DMS 273 (cell line): ENCODE measurements around the gene MEFV.

ENCODE experiments used
- DNase-seq: peaks from one replicate; lab custom pipeline; 2025; ENCODE audit not compliant: unreplicated experiment; lab: John Stamatoyannopoulos, UW

MEFV gene

DNA sequence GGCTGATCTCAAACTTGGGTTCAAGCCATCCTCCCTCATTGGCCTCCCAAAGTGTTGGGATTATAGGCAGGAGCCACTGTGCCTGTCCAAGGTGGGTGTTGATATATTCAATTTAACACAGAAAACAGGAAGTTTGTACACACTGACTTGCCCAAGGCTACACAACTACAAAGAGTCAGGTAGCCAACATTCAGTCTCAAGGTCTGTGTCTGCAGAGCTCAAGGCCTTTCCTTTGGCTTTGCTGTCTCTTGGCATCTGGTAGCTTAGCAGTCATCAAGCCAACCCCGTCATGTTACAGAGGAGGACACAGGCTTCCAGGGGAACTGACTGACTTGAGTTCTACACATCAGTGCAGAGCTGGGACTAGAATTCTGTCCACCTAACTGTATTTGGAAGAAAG, 11.9 kb upstream of the MEFV start:
- DNase-seq: no peak

GRCh38 chr16:3266873-3267537, 10.6 kb upstream of the MEFV start:
- peak; percentile 76 for DNase-seq

GRCh38 chr16:3264137-3265036, 8.0 kb upstream of the MEFV start:
- DNase-seq: peak; percentile 99

DNA sequence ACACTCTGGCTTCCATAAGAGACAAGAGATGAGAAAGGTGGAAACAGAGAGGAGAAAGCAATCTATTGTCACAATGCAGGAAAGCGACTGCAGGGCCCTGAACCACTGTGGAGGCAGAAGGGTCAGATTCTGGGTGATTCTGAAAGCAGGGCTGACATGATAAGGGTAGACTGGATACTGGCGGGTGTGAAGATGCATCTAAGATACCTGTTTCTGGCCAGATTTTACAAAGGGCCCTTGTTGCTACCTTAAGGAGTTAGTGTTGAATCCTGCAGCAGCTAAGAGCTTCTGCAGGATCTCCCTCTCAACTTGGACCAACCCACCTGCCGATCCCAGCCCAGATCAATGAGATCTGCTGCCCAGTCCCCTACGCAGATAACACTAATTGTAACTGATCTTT, 6.1 kb upstream of the MEFV start:
- no peak for DNase-seq

DNA sequence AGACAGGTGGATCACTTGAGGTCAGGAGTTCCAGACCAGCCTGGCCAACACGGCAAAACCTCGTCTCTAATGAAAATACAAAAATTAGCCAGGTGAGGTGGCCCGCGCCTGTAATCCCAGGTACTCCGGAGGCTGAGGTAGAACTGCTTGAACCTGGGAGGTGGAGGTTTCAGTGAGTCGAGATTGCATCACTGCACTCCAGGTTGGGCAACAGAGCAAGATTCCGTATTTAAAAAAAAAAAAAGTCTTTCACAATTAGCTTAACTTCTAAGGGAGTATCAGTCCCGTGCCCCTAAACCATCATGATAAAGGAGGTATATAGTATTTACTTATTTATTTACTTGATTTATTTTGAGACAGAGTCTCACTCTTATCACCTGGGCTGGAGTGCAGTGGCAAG, 3.4 kb upstream of the MEFV start:
- no peak for DNase-seq

DNA sequence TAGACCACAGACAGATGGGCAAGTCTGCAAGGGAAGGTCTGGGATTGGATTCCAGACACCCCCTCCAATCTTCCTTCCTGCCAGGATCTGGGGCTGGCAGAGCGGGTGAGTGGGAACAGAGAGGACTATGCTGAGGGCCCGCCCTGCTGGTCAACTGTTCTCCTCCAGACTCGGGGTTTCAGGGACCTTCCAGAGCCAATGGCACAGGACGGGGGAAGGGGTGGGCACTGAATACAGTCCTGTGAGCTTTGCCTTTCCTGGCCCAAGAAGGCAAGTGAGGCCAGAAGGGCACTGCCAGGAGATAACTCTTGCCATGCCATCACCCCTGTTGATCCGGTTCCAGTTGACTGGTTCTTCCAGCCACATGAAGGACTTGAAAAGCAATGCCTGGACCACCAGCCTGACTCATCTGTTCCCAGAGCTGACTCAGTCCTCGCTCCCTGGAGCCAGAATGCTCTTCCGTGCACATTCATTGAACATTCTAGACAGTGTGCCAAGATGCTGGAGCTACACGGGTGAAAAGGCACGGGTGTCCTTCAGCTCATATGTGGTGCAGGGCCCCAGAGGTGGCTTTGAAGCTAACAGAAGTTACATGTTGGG, 533 bp upstream of the MEFV start:
- no peak for DNase-seq

- no peak for DNase-seq
Measured at GRCh38 chr16:3254309-3254708, 2.1 kb downstream of the MEFV start.

DNA sequence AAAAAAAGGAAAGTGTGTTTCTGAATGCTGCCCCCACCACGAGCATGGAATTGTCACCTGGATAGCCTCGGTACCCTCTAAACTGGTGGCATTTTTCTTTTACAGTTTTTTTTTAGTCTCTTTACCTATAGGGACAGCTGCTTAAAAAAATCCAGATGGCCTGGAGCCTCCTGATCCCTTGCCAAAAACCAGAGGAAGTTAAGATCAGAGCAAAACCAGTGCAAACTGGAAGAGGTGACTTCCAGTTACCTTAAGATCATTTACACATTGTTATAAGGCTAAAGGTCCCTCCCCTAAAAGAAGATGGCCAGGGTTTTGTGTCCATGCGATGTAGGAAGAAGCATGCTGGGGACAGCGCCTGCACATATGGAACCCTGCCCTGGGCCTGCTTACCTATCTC, 3.5 kb downstream of the MEFV start:
- peak; percentile 82 for DNase-seq

- no peak for DNase-seq
Measured at GRCh38 chr16:3249451-3249850, 7.0 kb downstream of the MEFV start.

GRCh38 chr16:3249020-3249419, 7.4 kb downstream of the MEFV start:
- DNase-seq: no peak

- DNase-seq: no peak
Measured at GRCh38 chr16:3248596-3248995, 7.8 kb downstream of the MEFV start.

GRCh38 chr16:3246876-3247275, 9.6 kb downstream of the MEFV start:
- DNase-seq: no peak

GRCh38 chr16:3246002-3246401, 10.4 kb downstream of the MEFV start:
- no peak for DNase-seq

GRCh38 chr16:3243882-3244281, 12.6 kb downstream of the MEFV start:
- no peak for DNase-seq

GRCh38 chr16:3242709-3243108, 13.7 kb downstream of the MEFV start:
- no peak for DNase-seq

DNA sequence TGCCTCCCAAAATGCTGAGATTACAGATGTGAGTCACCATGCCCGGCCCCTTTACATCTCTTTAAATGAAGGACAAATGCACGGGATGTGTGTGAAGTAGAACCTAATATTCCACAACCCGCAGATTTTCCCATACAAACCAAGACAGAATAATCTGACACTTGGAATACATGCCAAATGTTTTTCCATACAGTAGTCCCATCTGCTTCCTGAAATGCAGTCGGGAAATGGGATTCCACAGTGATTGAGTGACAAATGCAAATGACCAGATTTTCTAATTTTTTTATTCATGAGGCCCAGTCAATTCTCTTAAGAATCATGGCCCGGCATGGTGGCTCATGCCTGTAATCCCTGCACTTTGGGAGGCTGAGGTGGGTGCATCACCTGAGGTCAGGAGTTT, 14.7 kb downstream of the MEFV start:
- no peak for DNase-seq

DNA sequence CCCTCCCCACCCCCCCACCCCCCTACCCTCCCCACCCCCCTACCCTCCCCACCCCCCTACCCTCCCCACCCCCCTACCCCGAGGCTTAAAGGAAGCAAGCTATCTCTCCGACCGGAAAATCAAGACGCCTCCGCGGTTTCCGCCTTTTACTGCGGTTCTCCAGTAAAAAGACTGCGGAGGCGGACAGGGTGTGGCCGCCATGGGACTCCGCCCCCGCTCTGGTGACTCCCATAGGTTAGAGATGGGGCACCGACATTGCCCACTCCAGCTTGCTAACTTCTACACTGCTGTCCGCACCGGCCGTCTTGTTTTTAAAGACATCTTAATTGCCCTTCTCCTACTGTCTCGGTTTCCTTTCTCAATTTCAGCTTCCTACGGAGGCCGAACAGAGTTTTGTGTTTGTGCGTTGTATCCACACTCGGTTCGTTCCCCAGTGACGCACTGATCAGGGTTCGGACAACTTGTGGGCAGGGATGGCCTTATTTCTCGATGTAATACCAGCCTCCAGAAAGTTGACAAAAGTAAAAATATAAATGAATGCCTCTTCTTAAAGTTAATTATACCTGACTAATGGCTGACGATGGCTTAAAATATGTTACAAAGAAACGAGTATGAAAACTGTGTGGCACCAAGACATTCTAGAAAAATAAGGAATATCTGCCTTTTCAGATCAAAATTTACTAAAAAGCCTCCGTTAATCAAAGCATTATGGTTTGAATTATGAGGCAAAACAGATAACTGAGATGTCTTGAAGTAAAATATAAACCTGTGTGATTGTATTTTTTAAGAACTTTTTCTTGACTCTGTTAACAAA, 20.4 kb downstream of the MEFV start:
- peak; percentile 21 for DNase-seq

- DNase-seq: peak; percentile 98
Measured at GRCh38 chr16:3234857-3235561, 21.4 kb downstream of the MEFV start, which contains the start of gene ZNF200. Gene ZNF200, minus strand, starts transcription at chr16:3235158. Its CDS starts 1,403 bp downstream, at chr16:3233755.

- DNase-seq: no peak
Measured at GRCh38 chr16:3234543-3234856, 21.9 kb downstream of the MEFV start.

GRCh38 chr16:3223913-3224515, 32.4 kb downstream of the MEFV start:
- DNase-seq: peak; percentile 24
